HG02943 (cell line): ENCODE results near the gene AP5S1.
A peak's percentile ranks its signal among the peaks of the same experiment; 100 is the strongest.

Experiments
- ATAC-seq: cut with Tn5 transposase; IDR thresholded peaks from one replicate; pipeline ENCODE4 v1.9.1; 2021; ENCODE audit warnings: mild to moderate bottlenecking, low read depth, moderate library complexity; ENCODE audit not compliant: unreplicated experiment

Gene AP5S1

GRCh38 chr20:3820048-3820900 lies at the start of gene AP5S1:
AP5S1 (plus strand) TSS chr20:3820547; CDS start chr20:3822118, 1,571 bp downstream.
- peak; percentile 73 for ATAC-seq

GRCh38 chr20:3771552-3772058 lies 48.7 kb upstream of the AP5S1 start:
- no peak for ATAC-seq

GRCh38 chr20:3775457-3776108 lies 44.8 kb upstream of the AP5S1 start:
- ATAC-seq, result no peak

- ATAC-seq, result no peak
These were observed 43.0 kb upstream of the AP5S1 start for GRCh38 chr20:3777381-3777715.

- no peak for ATAC-seq
These were observed 42.4 kb upstream of the AP5S1 start for GRCh38 chr20:3777716-3778629.

- no peak for ATAC-seq
These were observed 41.4 kb upstream of the AP5S1 start for GRCh38 chr20:3778976-3779375.

GRCh38 chr20:3781153-3781910 lies 39.0 kb upstream of the AP5S1 start, which contains the start of gene SPEF1:
SPEF1 (minus strand) TSS chr20:3781448; CDS start chr20:3781287, 161 bp downstream.
- no peak for ATAC-seq

GRCh38 chr20:3782597-3782996 lies 37.8 kb upstream of the AP5S1 start:
- ATAC-seq, result no peak

- ATAC-seq, result no peak
These were observed 37.3 kb upstream of the AP5S1 start for GRCh38 chr20:3783068-3783489.

- no peak for ATAC-seq
These were observed 36.7 kb upstream of the AP5S1 start for GRCh38 chr20:3783511-3784195.

- ATAC-seq, result no peak
These were observed 36.0 kb upstream of the AP5S1 start for GRCh38 chr20:3784216-3784853.

GRCh38 chr20:3784863-3785239 lies 35.5 kb upstream of the AP5S1 start:
- ATAC-seq, result no peak

GRCh38 chr20:3785240-3786125 lies 34.9 kb upstream of the AP5S1 start:
- ATAC-seq, result no peak

GRCh38 chr20:3786126-3786484 lies 34.2 kb upstream of the AP5S1 start:
- no peak for ATAC-seq

- ATAC-seq, result peak; percentile 64
These were observed 33.6 kb upstream of the AP5S1 start, which contains the start of gene CENPB for GRCh38 chr20:3786665-3787323. CENPB (minus strand) TSS chr20:3786740; CDS start chr20:3786483, 257 bp downstream.

- ATAC-seq, result no peak
These were observed 32.9 kb upstream of the AP5S1 start for GRCh38 chr20:3787324-3788014.

GRCh38 chr20:3788685-3789155 lies 31.6 kb upstream of the AP5S1 start:
- ATAC-seq, result no peak
